SKM-1 treated with dmso at 0.1 percent for 144 hours (cell line): ENCODE data around the gene H2BK1.

Source experiments
- DNase-seq: peaks from one replicate; lab custom pipeline; 2025; ENCODE audit not compliant: unreplicated experiment; lab: John Stamatoyannopoulos, UW

The H2BK1 gene

DNA sequence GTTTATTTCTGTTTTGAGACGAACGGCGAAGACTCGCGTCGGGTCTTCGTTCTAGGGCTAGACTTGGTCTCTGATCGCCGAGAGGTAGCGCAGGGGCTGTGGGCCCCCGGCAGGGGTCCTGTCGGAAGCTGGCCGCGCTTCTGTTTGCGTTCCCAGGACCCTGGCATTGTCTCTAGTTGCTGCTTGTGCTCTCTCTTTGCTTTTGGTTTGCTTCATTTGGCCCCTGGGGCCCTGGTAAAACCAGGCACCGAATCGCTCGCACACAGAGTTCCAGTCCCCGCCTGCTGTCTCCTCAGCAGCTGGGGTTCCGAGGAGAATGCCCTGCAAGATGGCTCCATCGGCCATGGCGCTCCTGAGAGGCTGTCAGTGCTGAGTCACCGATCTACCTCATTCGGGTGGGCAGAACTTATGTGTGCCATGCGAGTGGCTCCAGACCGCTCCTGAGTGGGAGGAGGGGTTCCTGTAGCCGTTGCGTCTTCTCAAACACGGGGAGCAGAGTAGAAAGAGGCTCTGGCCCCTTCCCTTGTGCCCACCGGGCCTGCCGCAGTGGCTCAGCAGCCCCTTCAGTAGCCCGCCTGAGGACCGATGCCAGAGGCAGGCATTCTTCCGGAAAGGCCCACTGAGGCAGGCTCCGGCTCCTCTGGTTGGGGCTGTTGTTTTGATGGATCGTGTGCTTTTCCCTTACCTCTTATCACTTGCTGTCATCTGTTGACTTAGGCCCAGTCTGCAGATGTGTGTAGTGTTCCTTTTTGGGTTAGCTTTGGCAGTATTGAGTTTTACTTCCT is 22.8 kb upstream of the H2BK1 start:
- DNase-seq, result no peak

DNA sequence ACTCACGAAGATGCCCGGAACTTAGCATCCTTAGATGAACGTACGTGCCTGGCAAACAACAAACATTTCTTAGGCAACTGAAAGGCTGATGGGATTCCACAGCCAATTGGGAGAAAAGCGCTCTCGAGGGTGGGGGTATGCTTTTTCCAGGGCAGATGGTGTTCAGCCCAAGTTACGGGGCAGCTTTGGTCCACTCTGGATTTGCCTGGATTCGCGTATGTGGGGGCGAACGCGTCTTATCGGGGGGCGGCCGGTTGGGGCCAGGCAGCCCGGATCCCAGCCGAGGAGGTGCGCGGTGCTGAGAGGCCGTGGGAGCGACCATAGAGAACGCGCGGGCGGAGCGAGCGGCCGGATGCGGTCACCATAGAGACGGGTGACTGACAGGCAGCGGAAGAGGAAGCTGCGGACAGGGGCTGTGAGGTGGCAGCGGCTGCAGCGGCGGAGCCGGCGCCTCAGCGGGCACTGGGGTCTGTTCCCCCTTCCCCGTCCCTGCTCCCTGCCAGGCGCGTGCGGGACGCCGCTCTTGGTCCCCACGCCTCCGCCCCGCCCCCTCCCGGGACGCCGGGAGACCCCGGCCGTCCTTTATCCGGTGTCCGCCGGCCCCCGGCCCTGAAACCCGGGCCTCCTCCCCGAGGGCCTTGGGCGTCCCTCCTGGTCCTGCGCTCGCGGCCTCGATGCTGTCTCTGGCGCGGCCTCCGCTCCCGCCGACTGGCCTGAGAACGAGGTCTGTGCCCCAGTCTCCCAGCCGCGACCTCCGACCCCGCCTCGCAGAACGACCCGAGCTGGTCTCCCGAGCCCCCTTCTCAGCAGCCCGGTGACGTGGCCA is 22.0 kb upstream of the H2BK1 start, which contains the start of gene CHPF2:
Gene CHPF2, plus strand, starts transcription at position 393 of the 826 bp plus-strand sequence. CDS start 1,529 bp downstream, outside the sequence.
- peak; percentile 71 for DNase-seq

DNA sequence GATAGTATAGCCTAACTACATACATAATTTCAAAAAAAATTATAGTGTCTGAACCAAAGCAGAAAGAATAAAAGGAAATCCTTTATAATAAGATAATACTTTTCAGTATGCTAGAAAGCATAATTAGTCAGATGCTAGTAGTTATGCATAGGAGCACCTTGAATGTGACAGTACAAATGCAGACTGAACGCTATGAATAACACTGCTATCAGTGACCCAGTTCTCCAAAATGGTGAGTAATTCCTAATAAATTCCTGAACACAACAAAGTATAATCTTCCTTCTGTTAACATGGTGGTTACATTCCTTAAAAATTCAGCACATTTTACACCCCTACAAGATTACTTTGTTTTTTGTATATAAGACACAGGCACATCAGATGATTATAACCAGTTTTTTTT is 20.8 kb upstream of the H2BK1 start:
- no peak for DNase-seq

DNA sequence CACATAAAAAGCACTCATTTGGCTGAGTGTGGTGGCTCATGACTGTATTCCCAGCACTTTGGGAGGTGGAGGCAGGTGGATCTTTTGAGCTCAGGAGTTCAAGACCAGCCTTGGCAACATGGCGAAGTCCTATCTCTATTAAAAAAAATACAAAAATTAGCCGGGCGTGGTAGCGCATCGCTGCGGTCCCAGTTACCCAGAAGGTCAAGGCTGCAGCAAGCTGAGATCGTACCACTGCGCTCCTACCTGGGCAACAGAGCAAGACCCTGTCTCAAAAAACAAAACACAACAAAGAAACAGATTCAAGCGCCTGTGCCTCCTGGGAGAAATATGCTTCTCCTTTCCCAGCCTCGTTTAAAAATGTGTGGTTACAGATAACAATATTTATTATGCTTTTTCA is 19.0 kb upstream of the H2BK1 start:
- DNase-seq, result no peak

DNA sequence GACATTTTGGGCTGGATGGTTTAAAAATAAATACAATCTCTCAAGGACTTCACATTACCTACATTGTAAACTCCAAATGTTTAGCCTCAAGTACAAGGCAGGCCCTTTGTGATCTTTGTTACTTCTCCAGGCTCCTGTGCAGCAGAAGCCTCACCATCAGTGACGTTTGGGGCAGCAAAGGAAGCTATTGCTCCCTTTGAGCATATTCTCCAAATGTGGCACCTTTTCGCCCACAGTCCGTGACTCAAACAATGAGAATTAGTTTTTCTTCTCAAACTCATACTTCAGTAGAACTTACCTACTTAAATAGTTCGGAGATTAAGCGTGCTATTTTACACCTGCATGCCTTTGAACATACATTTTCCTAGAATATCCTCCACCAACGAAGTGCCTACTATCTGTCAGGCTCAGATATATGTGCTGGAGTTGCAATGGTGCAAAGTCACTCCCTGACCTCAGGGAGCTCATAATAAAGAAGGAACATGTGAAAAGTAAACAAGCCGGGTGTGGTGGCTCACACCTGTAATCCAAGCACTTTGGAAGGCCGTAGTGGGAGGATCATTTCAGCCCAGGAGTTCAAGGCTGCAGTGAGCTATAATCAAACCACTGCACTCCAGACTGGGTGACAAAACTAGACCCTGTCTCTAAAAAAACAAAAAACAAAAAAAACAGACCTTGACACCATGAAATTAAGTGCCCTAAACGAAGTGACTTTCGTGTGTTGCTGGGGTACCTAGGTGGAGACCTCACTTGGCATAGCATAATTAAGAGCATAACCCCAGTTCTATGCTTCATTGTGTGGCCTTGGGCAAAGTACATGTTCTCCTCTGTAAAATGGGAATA is 18.0 kb upstream of the H2BK1 start:
- DNase-seq, result no peak

DNA sequence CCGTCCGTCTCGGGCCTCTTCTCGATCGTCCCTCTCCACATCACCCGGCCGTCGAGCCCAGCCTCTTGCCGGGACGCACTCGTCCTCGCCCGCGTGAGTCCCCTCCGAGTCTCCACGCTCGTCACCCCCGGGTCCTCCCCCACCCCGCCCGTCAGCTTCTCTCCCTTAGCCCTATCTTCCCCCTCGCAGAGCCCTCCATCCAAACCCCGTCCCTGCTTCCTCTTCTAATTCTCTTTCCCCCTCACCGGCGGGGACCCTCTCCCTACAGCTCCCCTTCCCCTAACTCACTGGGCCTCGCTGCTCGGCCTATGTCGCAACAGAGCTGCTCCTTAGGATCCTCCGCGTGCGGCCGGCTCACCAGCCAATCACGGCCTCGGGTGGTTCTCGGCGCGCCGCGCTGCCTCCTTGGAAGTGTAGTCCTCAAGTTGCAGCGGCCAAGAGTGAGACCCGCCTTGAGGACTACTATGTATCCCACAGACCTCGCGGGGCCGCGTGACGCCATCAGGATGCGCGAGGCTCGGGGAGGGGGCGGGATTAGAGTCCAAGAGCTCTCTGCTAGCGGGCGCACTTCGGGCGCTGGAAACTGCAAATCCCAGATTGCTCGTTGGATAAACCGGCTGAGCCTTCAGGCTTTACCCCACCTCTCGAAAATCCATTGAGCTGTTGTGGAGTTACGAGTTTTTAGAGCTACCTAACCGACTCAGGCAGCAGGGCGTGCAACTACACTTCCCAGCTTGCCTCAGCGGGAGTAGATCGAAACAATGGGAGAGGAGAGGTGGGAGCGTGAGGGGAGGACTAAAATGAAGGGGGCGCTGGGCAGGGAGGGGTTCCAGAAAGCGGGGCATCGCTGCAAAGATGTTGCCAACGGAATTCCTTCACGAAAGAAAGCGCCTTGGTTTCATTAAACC is 16.8 kb upstream of the H2BK1 start, which contains the start of gene ABCF2:
Gene ABCF2, minus strand, starts transcription at position 331 of the 908 bp plus-strand sequence. CDS start 747 bp downstream, outside the sequence.
- DNase-seq, result peak; percentile 76

DNA sequence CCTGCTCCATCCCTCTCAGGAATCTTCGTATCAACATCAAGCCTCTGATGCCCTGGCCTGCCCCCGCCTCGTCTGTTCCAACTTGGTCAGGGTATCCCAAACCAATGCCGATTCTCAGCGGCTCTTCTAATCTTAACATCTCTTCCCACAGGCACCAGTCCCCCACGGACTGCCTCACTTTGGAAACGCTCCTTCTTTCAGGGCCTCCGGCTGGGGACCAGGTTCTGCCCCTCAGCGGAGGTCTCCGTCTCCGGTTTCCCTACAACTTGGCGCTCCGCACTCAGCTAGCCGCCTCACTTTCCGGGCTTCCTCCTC is 16.2 kb upstream of the H2BK1 start:
- no peak for DNase-seq

DNA sequence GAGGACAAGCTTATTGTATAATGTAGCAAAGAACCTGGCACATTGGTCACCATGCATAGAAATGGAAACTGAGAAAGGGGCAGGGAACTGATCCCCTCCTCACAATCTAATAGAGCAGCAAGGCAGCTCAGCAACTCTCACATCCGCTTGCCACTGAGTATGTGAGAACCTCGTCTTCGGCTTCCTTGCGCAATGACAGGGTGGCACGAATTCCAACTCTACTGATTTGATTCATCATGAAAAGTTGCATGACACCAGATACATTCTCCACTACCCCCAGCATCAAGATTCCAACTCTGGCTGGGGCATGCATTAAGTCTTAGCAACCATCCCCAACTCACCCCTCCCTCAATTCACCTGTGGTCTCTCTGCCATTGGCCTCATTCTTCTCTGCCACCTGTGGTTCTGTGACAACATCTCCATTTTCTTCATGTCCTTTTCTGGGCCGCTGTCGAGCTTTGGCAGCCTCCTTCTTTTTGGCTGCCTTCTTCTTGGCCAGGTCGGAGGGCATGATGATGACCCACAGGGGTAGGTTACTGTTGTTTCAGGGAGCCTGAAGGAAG is 15.7 kb upstream of the H2BK1 start:
- no peak for DNase-seq

DNA sequence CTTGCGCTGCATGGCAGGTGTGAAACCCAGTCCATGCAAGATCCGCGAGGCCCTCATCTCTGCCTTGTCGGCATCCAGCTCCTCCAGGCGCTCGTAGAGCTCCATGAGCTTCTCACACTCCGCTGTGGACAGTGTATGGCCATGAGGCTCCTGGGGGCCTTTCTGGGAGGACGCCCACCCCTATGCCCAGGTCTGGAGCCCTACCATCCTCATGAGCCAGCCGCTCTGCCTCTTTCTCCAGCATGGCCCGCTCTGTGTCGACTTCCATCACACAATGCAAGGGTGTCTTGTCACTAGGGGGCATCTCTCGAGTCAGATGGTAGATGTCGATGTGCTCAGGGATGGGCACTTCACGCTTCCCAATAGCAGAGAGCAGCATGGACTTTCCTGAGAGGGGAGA is 13.4 kb upstream of the H2BK1 start:
- no peak for DNase-seq

DNA sequence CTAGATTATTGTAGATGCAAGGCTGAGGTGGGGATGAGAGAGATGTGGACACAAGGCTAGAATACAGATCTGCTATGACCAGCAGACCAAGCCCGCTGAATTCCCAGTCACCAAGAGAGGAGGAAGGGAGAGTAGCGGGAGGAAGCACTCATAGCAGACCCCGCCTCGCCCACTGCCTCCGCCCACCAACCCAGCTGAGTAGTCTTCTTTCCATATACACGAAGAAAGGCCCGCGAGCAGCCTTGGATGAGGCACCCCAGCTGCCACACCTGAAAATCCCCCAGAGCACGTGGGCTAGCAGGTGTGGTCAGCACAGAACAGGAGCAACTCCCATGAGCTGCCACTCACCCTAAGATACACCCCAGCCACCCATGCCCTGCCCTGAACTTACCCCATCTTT is 7.9 kb upstream of the H2BK1 start:
- no peak for DNase-seq

DNA sequence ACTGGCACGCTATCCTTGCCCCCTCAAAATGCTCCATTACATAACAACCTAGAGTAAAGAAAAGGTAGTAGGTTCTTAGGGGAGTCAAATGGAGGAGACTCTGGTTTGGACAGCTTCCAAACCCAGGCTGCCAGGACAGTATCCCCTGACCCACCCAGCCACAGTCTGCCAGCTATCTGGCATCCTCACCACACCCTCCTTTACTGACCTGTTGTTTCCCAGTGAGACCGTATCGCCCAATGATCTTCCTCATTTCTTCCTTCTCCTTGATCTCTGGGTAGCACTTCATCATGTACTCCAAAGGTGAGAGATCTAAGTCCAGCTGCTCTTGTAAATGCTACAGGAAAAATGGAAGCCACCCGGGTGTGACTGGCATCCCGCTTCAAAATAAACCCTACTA is 5.1 kb upstream of the H2BK1 start:
- DNase-seq, result no peak

DNA sequence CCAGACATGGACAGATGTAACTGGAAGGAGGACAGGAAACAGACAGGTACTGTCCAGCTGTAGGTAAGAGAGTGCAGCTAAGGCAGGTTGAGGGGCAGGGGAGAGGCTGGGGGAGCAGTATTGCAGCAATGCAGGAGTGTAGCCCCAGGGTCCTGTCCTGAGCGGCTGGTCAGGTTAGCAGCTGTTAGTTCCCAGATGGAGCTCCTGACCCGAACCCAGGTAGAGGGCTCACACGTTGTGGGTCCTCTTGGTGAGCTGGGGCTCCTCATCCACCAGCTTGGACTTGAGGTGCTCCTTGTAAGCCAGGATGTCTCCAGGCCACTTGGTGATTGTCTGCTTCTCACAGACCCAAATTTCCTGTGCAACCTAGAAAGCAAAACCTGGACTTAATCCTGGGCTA is 3.5 kb upstream of the H2BK1 start:
- no peak for DNase-seq

DNA sequence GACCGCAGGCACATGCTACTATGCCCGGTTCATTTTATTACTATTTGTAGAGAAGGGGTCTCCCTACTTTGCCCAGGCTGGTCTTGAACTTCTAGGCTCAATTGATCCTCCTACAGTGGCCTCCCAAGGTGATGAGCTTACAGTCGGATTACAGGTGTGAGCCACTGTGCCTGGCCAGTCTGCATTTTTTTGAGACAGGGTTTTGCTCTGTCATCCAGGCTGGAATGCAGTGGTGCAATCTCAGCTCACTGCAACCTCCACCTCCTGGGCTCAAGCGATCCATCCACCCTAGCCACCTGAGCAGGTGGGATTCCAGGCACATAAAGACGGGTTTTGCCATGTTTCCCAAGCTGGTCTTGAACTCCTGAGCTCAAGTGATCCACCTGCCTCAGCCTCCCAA is 2.3 kb upstream of the H2BK1 start:
- no peak for DNase-seq

DNA sequence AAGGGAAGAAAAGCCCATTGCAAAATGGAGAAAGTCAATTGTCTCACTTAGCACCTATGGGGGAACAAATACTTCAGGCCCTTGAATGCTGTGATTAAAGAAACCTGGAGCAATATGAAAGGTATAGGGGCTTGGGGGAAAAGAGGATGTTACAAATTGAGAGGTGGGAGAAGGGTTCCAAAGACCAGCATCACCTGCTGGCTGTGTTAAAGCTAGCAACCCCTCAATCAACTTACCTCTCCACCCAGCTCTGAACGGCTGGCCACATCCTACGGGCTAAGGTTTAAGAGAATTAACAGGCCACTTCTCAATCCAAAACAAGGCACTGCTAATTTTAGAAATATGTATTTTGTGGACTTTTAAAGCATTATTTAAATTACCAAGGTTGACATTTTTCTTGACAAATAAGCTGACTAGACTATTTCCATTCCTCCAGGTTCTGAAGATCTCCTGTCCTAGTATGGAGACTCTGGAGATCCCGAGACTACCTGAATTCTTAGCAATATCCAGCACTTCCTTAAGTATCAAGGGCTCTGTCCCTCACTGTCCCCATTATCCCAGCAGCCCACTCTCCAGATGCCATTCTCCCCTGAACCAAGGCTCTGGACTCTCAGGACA is 976 bp upstream of the H2BK1 start:
- DNase-seq, result no peak

DNA sequence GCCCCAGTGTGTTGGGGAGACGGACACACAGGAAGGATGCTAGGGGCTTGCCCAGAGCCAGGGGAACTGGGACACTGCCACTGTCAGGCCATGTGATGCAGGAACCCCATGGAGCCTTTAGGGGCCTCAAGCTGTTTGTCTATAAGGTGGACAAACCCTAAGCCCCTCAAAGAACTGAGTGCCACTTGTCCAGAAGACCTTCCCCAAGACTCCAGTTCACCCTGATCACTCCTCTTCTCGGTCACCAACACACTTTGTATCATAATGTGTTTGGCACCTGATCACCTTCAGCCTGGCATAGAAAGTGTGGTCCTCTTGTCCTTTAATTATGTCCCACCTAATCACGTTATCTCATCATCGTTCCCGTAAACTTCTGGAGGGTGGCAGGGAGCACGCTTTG is 700 bp downstream of the H2BK1 start:
- DNase-seq, result no peak

DNA sequence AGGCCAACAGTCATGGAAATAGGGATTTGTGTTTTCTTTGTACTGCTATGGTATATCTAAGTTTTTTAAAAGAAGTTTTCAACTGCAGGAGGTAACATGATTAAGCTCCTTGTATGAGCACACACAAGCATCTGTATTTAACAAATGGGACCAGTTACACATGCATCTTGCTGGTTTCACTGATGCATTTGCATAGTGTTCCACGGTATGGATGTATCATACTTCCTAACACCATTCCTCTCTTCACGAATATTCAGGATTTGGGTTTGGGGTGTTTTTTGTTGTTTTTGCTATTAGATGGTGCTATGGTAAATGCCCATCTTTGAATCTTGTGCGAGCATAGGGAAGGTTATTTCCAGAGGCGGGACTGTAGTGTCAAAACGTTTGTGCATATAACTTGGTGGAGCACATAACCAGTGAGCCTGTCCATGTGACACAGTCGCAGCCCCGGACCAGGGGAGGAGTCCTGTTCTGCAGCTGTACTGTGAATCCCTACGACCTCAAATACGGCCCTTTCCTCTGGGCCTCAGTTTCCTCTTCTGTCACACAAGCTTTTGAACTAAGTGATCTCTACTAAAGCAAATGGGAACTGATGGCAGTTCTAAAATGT is 1.9 kb downstream of the H2BK1 start:
- DNase-seq, result no peak

DNA sequence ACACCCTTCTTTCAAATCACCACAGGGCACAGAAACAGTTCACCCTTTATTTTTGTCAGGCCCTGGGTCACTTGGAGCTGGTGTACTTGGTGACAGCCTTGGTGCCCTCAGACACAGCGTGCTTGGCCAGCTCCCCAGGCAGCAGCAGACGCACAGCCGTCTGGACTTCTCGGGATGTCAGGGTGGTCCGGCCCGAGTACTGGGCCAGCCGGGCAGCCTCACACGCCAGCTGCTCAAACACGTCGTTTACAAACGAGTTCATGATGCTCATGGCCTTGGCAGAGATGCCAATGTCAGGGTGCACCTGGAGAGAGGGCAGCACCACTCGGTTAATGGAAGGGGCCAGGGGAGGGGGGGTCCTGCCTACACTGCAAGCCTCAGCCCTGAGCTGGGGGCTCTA is 2.5 kb downstream of the H2BK1 start:
- no peak for DNase-seq

DNA sequence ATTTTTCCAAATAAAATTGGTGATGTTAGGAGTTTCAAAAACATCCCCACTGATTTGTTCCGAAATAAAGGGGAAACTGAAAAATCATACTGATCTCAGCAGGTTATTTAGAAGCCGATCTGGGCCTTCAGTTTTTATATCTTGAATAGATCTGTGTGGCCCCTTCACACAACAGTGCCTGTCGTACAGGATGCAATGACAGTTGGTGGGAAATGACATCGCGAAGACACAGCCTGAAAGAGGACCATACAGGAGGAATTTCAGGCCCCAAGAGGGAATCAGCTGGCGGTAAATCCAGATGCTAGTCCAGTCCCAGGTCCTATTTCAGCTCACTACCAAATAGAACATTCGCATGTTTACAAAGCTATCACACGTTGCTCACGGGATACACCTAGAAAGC is 3.0 kb downstream of the H2BK1 start:
- DNase-seq, result no peak

DNA sequence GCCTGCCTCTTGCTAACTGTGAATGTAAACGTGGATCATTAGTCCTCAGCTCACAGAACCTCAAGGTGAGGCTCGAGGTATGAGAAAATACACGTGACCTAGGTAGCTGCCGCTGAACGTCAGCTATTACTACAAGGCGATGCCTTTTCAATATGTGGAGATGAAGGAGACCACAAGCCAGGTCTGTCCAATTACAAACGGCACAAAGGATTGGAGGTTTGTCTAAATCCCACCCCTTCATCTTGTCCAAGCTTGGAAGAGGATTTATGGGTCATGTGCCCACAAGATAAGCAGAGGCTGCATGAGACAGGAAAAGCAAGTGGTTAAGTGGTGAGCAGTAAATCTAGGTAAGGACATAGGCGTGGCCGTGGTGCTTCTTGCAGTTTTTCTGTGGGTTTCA is 3.4 kb downstream of the H2BK1 start:
- DNase-seq, result no peak
